OCI-LY7 (cell line): ENCODE data around the gene RBM18. TPM values are rescaled to one million over a fixed set of nuclear protein-coding genes. Genes with fewer than 3 reads are reported as not detected.

Experiments
- BruUV-seq: library from RNA; stranded (reverse); fragments of 400-500 nt; replicated peaks from 2 replicates; lab custom pipeline; 2021; lab: Mats Ljungman, UMichigan
- CTCF ChIA-PET: fragments of 300-600 bp; sonication (Branson Sonifier 250); formaldehyde crosslinking; loops from one replicate; lab custom pipeline; 2022; ENCODE audit warnings: antibody characterized with exemption; ENCODE audit not compliant: unreplicated experiment; lab: Charles Lee
- POLR2A ChIA-PET: fragments of 300-600 bp; sonication (Branson Sonifier 250); formaldehyde crosslinking; loops from one replicate; lab custom pipeline; 2022; ENCODE audit warnings: antibody characterized with exemption; lab: Charles Lee
- DNase-seq: peaks from one replicate; pipeline ENCODE4 v3.0.0-alpha.2; 2015; ENCODE audit warnings: low spot score
- H2AFZ ChIP-seq: fragments of 200-600 bp; sonication (generic), shearing (Covaris generic); 2 replicates; pipeline ENCODE4 v1.6.1; 2014; ENCODE audit warnings: mild to moderate bottlenecking, antibody characterized with exemption, low read length, moderate library complexity
- H3K27ac ChIP-seq: fragments of 200-600 bp; sonication (generic); 2 replicates; pipeline ENCODE4 v1.5.1; 2014; ENCODE audit warnings: mixed run types, low read depth, mild to moderate bottlenecking, moderate library complexity, low read length, inconsistent platforms; ENCODE audit not compliant: poor library complexity, severe bottlenecking
- H3K36me3 ChIP-seq: fragments of 200-600 bp; sonication (generic); 2 replicates; pipeline ENCODE4 v1.6.1; 2014; ENCODE audit warnings: mild to moderate bottlenecking, antibody characterized with exemption, low read length, moderate library complexity, mixed read lengths; ENCODE audit not compliant: insufficient read depth
- H3K4me1 ChIP-seq: fragments of 200-600 bp; sonication (generic); 2 replicates; pipeline ENCODE4 v1.5.1; 2014; ENCODE audit warnings: mild to moderate bottlenecking, low read length; ENCODE audit not compliant: insufficient read depth, poor library complexity, severe bottlenecking
- H3K4me2 ChIP-seq: fragments of 200-600 bp; sonication (generic); 2 replicates; pipeline ENCODE4 v1.6.1; 2014; ENCODE audit warnings: mild to moderate bottlenecking, low read length
- H3K4me3 ChIP-seq: fragments of 200-600 bp; sonication (generic); 2 replicates; pipeline ENCODE4 v1.5.1; 2014; ENCODE audit warnings: mild to moderate bottlenecking, low read depth, low read length; ENCODE audit not compliant: poor library complexity, severe bottlenecking
- H3K79me2 ChIP-seq: fragments of 200-600 bp; sonication (generic); 2 replicates; pipeline ENCODE4 v1.6.1; 2016; ENCODE audit warnings: low read depth, mild to moderate bottlenecking, low read length, moderate library complexity, mixed read lengths; ENCODE audit not compliant: insufficient read depth
- H3K9me2 ChIP-seq: fragments of 200-600 bp; sonication (generic); 2 replicates; pipeline ENCODE4 v1.6.1; 2016; ENCODE audit warnings: mild to moderate bottlenecking, low read length, mixed read lengths; ENCODE audit not compliant: insufficient read depth
- H3K9me3 ChIP-seq: fragments of 200-600 bp; sonication (generic); 2 replicates; pipeline ENCODE4 v1.6.1; 2014; ENCODE audit warnings: mild to moderate bottlenecking, mixed run types, low read length, mixed read lengths
- H4K20me1 ChIP-seq: fragments of 200-600 bp; sonication (generic); 2 replicates; pipeline ENCODE4 v1.6.1; 2014; ENCODE audit warnings: mild to moderate bottlenecking, antibody characterized with exemption, low read length, moderate library complexity, mixed read lengths; ENCODE audit not compliant: insufficient read depth
- CTCF ChIP-seq: fragments of 200-600 bp; sonication (generic); conservative IDR thresholded peaks from 2 replicates; pipeline ENCODE4 v1.5.1; 2014; ENCODE audit warnings: mild to moderate bottlenecking, antibody characterized with exemption, low read length, moderate library complexity, mixed read lengths
- EZH2phosphoT487 ChIP-seq: fragments of 200-600 bp; sonication (generic); IDR thresholded peaks from 2 replicates; pipeline ENCODE4 v1.6.1; 2018; ENCODE audit warnings: low read depth, borderline replicate concordance, mild to moderate bottlenecking, mixed run types, antibody characterized with exemption, low read length, moderate library complexity, mixed read lengths
- intact Hi-C: fragments of 100-400 bp; cut with micrococcal nuclease; formaldehyde crosslinking; loops from one replicate; pipeline ENCODE4 v1.10.0; 2022; ENCODE audit not compliant: unreplicated experiment
- total RNA-seq, 2 experiments: library from RNA; depleted of rRNA in 1 of 2; stranded (reverse); fragments of >200 nt in 1 of 2; shearing (Covaris generic) in 1 of 2; gene quantifications; 2 replicates each; pipeline ENCODE4 v1.2.3, GENCODE V29; 2014 to 2022

The RBM18 gene
- total RNA-seq, 2 experiments from 2014 or later, result 8.3 to 22.2 TPM

GRCh38 chr9:122281368-122281767, 16.7 kb upstream of the RBM18 start:
- Histone ChIP-seq H2AFZ (no peak overlapping the region), H3K4me2 (no peak overlapping the region), H3K4me3 (no peak overlapping the region), H3K4me1 (peaks cover 13% of the 10 kb centered on the region), H3K36me3 (peaks cover 98% of the 10 kb centered on the region), H4K20me1 (no peaks in the 10 kb centered on the region; the same call in 1 of the 2 replicates), H3K79me2 (peaks cover 32% of the 10 kb centered on the region; the same call in 1 of the 2 replicates), H3K9me2 (no peaks in the 10 kb centered on the region), H3K9me3 (peaks cover 23% of the 10 kb centered on the region), H3K27ac (no peak overlapping the region)
- POLR2A ChIA-PET, result interaction anchor here (0.6 kb wide), 1 partner anchor 66 kb away, joined by 3 read pairs; no protein-coding TSS in a partner anchor
- intact Hi-C loops, result no loop called here
- DNase-seq, result no peak
- no TSS peak for BruUV-seq
- no peak for TF ChIP-seq CTCF
- no peak for TF ChIP-seq EZH2phosphoT487
- CTCF ChIA-PET, result no interaction called here

- CTCF ChIA-PET, result no interaction called here
- H3K4me3 ChIP-seq, result no peak overlapping the region
- no peak for TF ChIP-seq CTCF
- TF ChIP-seq EZH2phosphoT487, result no peak
- intact Hi-C loops, result no loop called here
- no peak overlapping the region for H3K4me2 ChIP-seq
- no peak for DNase-seq
- BruUV-seq, result no TSS peak
- H3K36me3 ChIP-seq, result peaks cover 99% of the 10 kb centered on the region
- H2AFZ ChIP-seq, result no peak overlapping the region
- H3K9me3 ChIP-seq, result peaks cover 48% of the 10 kb centered on the region
- no peaks in the 10 kb centered on the region for H3K4me1 ChIP-seq
- no peaks in the 10 kb centered on the region for H3K9me2 ChIP-seq
- peaks cover 68% of the 10 kb centered on the region; the same call in 1 of the 2 replicates for H3K79me2 ChIP-seq
- POLR2A ChIA-PET, result interaction anchor here (1.0 to 1.1 kb wide), 2 partner anchors 8 to 13 kb away, joined by 3 to 4 read pairs; no protein-coding TSS in a partner anchor
- no peak overlapping the region for H3K27ac ChIP-seq
- H4K20me1 ChIP-seq, result no peaks in the 10 kb centered on the region; the same call in 1 of the 2 replicates
Measured at GRCh38 chr9:122277285-122277897, 12.8 kb upstream of the RBM18 start.

- Histone ChIP-seq H3K4me1 (no peaks in the 10 kb centered on the region), H3K4me3 (no peak overlapping the region), H3K9me3 (peaks cover 48% of the 10 kb centered on the region), H3K27ac (no peak overlapping the region), H3K9me2 (no peaks in the 10 kb centered on the region), H3K4me2 (no peak overlapping the region), H3K79me2 (peaks cover 74% of the 10 kb centered on the region; the same call in 1 of the 2 replicates), H2AFZ (no peak overlapping the region), H3K36me3 (peaks cover 99% of the 10 kb centered on the region), H4K20me1 (no peaks in the 10 kb centered on the region; the same call in 1 of the 2 replicates)
- no peak for TF ChIP-seq CTCF
- no peak for TF ChIP-seq EZH2phosphoT487
- DNase-seq, result no peak
- CTCF ChIA-PET, result no interaction called here
- intact Hi-C loops, result no loop called here
- BruUV-seq, result no TSS peak
- POLR2A ChIA-PET, result interaction anchor here (1.1 kb wide), 1 partner anchor 9 kb away, joined by 3 read pairs; no protein-coding TSS in a partner anchor
Measured at GRCh38 chr9:122276096-122276495, 11.5 kb upstream of the RBM18 start.
